IMR-90 (cell line): ENCODE data around the gene MSH2.

ENCODE experiments used
- CHD1 ChIP-seq: IDR thresholded peaks from 2 replicates; pipeline ENCODE4 v1.6.1; 2012; ENCODE audit warnings: low read depth, low read length, improper control_type of control experiment
- ELK1 ChIP-seq: fragments of 150-350 bp; IDR thresholded peaks from 2 replicates; pipeline ENCODE4 v1.6.1; 2016; ENCODE audit warnings: low read depth, mild to moderate bottlenecking, low read length, moderate library complexity, borderline replicate concordance
- FOS ChIP-seq: fragments of 150-350 bp; IDR thresholded peaks from 2 replicates; pipeline ENCODE4 v1.6.1; 2016; ENCODE audit warnings: low read depth, low read length
- MAFK ChIP-seq: IDR thresholded peaks from 2 replicates; pipeline ENCODE4 v1.6.1; 2012; ENCODE audit warnings: low read depth, low read length, improper control_type of control experiment
- MAZ ChIP-seq: IDR thresholded peaks from 2 replicates; pipeline ENCODE4 v1.6.1; 2012; ENCODE audit warnings: low read depth, mild to moderate bottlenecking, low read length, improper control_type of control experiment, moderate library complexity, borderline replicate concordance
- NFE2L2 ChIP-seq: fragments of 150-350 bp; IDR thresholded peaks from 2 replicates; pipeline ENCODE4 v1.6.1; 2016; ENCODE audit warnings: low read depth, mild to moderate bottlenecking, low read length
- POLR2A ChIP-seq: IDR thresholded peaks from 2 replicates; pipeline ENCODE4 v1.6.1; 2012; ENCODE audit warnings: mild to moderate bottlenecking, low read depth, low read length
- RAD21 ChIP-seq: IDR thresholded peaks from 2 replicates; pipeline ENCODE4 v1.6.1; 2012; ENCODE audit warnings: low read length, improper control_type of control experiment
- RCOR1 ChIP-seq: IDR thresholded peaks from 2 replicates; pipeline ENCODE4 v1.6.1; 2012; ENCODE audit warnings: mild to moderate bottlenecking, low read length, improper control_type of control experiment; ENCODE audit not compliant: insufficient replicate concordance
- RFX5 ChIP-seq: IDR thresholded peaks from 2 replicates; pipeline ENCODE4 v1.8.0; 2012; ENCODE audit warnings: low read depth, mild to moderate bottlenecking, low read length, moderate library complexity
- TF ChIP-seq, protein P1 (sequence below): conservative IDR thresholded peaks from 2 replicates; pipeline ENCODE4 v1.5.1; 2012; ENCODE audit warnings: mild to moderate bottlenecking, low read depth, low read length, improper control_type of control experiment
- TF ChIP-seq, protein P2 (sequence below): fragments of 150-350 bp; IDR thresholded peaks from 2 replicates; pipeline ENCODE4 v1.6.1; 2017; ENCODE audit warnings: mild to moderate bottlenecking, antibody characterized with exemption, low read length, low read depth

GRCh38 chr2:47525167-47525566 lies 122.2 kb downstream of the MSH2 start:
- TF ChIP-seq RAD21 (no peak), POLR2A (no peak), ELK1 (no peak), FOS (no peak), RFX5 (no peak), MAFK (no peak), RCOR1 (no peak), NFE2L2 (no peak), MAZ (no peak), CHD1 (no peak)
- TF ChIP-seq, protein P1, sequence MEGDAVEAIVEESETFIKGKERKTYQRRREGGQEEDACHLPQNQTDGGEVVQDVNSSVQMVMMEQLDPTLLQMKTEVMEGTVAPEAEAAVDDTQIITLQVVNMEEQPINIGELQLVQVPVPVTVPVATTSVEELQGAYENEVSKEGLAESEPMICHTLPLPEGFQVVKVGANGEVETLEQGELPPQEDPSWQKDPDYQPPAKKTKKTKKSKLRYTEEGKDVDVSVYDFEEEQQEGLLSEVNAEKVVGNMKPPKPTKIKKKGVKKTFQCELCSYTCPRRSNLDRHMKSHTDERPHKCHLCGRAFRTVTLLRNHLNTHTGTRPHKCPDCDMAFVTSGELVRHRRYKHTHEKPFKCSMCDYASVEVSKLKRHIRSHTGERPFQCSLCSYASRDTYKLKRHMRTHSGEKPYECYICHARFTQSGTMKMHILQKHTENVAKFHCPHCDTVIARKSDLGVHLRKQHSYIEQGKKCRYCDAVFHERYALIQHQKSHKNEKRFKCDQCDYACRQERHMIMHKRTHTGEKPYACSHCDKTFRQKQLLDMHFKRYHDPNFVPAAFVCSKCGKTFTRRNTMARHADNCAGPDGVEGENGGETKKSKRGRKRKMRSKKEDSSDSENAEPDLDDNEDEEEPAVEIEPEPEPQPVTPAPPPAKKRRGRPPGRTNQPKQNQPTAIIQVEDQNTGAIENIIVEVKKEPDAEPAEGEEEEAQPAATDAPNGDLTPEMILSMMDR, result no peak
- TF ChIP-seq, protein P2, sequence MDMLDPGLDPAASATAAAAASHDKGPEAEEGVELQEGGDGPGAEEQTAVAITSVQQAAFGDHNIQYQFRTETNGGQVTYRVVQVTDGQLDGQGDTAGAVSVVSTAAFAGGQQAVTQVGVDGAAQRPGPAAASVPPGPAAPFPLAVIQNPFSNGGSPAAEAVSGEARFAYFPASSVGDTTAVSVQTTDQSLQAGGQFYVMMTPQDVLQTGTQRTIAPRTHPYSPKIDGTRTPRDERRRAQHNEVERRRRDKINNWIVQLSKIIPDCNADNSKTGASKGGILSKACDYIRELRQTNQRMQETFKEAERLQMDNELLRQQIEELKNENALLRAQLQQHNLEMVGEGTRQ, result no peak
